Spleen (tissue), 7 donors: ENCODE results near the gene REEP5.
"Not testable (repeated sequence)": the region's sequence is repeated elsewhere in the genome, so short reads cannot be mapped to it uniquely, and the experiment has no call there.

ENCODE experiments used
- POLR2A ChIP-seq, 3 donors: fragments of 450-650 bp; IDR thresholded peaks; one replicate each; pipeline ENCODE4 v1.5.1; 2017; ENCODE audit warnings: antibody characterized with exemption in 3 of 3, mild to moderate bottlenecking in 1 of 3
- TF ChIP-seq, protein P1 (sequence below), 11 experiments: fragments of 200-600 bp in 7 of 11; fragments of 450-650 bp in 4 of 11; sonication (generic) in 4 of 11; IDR thresholded peaks in 8 of 11; conservative IDR thresholded peaks in 3 of 11; 1 replicate in 7 of 11; 2 replicates in 4 of 11; pipeline versions ENCODE4 v1.4.0 to v1.8.0; 2016 to 2021; ENCODE audit warnings: antibody characterized with exemption in 11 of 11, inconsistent platforms in 4 of 11, mild to moderate bottlenecking in 1 of 11
- donor health status: DM: no; HTN: no; CAD: no; lungs with moderate emphysema.
- donor health status: DM: no; HTN: no; CAD: no.
- donor health status: DM: no; HTN: no; CAD: no.

DNA sequence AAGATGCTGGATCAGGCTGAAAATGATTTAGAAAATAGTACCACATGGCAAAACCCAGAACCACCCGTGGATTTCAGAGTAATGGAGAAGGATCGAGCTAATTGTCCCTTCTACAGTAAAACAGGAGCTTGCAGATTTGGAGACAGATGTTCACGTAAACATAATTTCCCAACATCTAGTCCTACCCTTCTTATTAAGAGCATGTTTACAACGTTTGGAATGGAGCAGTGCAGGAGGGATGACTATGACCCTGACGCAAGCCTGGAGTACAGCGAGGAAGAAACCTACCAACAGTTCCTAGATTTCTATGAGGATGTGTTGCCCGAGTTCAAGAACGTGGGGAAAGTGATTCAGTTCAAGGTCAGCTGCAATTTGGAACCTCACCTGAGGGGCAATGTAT is 30.0 kb downstream of the REEP5 start:
- TF ChIP-seq POLR2A (IDR thresholded peaks at IDR 0.05): not testable (repeated sequence)
- TF ChIP-seq, protein P1, sequence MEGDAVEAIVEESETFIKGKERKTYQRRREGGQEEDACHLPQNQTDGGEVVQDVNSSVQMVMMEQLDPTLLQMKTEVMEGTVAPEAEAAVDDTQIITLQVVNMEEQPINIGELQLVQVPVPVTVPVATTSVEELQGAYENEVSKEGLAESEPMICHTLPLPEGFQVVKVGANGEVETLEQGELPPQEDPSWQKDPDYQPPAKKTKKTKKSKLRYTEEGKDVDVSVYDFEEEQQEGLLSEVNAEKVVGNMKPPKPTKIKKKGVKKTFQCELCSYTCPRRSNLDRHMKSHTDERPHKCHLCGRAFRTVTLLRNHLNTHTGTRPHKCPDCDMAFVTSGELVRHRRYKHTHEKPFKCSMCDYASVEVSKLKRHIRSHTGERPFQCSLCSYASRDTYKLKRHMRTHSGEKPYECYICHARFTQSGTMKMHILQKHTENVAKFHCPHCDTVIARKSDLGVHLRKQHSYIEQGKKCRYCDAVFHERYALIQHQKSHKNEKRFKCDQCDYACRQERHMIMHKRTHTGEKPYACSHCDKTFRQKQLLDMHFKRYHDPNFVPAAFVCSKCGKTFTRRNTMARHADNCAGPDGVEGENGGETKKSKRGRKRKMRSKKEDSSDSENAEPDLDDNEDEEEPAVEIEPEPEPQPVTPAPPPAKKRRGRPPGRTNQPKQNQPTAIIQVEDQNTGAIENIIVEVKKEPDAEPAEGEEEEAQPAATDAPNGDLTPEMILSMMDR (IDR thresholded peaks at IDR 0.05 in 8 of 11, conservative IDR thresholded peaks at IDR 0.05 in 3 of 11): not testable (repeated sequence)
